Anterior cingulate cortex (tissue), 58 donors: ENCODE results near the gene PPP1CA.

Experiments
- DNase-seq, 58 donors: peaks; one replicate each; lab custom pipeline; 2025; lab: John Stamatoyannopoulos, UW

Gene PPP1CA

GRCh38 chr11:67401495-67402191, at the start of gene PPP1CA:
PPP1CA (minus strand) TSS chr11:67401858; CDS start chr11:67401782, 76 bp downstream.
- peak in 57 of 58 donors; percentile 20 to 94 (median 88) for DNase-seq

DNA sequence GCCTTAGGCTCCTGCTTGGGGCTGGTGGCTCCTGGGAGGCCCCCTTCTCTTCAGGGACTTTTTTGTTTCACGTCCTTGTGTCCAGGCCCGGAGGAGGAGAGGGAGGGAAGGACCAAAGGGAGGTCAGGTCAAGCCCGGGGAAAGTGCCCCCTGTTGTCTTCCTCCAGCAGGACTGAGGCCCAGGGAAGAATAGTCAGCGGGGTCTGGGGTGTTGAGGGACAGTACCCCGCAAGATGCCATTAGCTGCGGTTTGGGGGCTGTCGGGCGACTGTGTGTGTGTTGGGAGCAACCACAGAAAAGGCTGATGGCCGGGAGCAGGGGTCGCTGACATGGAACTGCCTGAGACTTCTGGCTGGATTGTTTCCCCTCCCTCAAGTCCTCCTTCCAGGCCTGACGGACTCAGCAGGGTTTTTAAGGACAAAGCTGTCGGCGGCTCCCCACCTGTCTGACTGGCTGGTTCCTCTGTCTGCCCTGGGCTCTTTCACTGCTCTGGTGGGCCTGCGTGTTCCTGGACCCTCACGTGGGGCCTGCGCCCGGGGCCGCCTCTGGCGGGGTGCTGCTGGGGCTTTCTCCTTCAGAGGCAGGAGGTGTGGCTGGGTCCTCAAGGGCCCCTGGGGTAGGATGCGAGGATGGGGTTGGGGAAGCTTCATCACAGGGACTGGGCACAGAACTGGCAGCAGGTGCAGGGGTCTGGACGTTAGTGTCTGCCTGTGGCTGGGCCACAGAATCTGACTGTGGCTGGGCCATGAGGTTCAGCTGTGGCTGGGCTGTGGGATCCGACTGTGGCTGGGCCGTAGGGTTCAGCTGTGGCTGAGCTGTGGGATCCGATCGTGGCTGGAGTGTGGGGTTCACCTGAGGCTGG, 49.4 kb upstream of the PPP1CA start:
- no peak for DNase-seq

GRCh38 chr11:67449116-67449844, 47.6 kb upstream of the PPP1CA start:
- DNase-seq: no peak

GRCh38 chr11:67448220-67448609, 46.6 kb upstream of the PPP1CA start:
- DNase-seq: no peak

- DNase-seq: no peak
Observed at GRCh38 chr11:67445515-67445914, 43.9 kb upstream of the PPP1CA start.

GRCh38 chr11:67442504-67443404, 41.1 kb upstream of the PPP1CA start:
- DNase-seq: no peak

DNA sequence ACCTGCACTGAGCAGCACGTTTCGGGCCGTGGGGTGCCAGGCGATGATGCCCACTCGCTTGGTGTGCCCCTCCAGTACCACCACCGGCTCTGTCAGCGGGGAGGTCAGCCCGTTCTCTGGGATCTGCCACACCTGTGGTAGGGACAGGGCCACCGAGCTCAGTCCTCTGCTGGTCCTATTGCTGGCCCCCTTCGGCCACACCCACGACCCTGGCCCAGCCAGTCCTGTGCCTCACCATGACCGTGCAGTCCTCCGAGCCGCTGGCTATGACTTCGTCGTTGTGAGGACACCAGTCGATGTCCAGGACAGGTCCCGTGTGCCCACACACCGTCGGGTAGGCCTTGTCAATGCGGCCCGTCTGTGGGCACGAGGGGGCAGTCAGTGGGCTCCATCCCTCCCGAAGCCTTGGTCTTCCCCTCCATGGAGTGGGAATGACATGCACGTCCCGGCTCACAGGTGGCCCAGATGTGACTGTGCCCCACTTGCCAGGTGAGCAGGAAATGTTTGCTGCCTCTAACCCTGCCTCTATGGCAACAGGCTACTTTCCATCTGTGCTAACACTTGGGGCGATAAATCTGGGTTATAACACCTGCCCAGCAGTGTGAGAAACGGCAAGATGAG, 40.2 kb upstream of the PPP1CA start:
- DNase-seq: no peak

DNA sequence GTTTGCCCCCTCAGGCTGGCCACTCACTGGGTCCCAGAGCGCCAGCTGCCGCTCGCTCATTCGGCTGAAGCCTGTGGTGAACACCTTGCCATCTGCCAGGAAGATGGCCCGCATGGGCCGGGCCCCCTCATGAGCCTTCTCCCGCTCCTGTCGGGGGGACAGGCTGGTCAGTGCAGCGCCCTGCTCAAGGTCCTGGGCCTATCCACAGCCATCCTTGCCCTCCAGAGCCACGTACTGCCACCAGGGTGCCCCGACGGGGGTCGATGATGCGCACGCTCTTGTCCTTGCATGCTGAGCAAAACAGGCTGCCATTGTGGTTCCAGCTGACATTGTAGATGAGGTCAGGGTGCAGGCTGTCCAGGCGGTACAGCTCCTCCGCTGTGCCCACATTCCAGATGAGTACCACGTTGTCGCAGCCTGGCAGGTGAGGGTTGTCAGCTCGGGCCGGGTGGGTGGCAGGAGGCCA, 39.5 kb upstream of the PPP1CA start:
- no peak for DNase-seq

DNA sequence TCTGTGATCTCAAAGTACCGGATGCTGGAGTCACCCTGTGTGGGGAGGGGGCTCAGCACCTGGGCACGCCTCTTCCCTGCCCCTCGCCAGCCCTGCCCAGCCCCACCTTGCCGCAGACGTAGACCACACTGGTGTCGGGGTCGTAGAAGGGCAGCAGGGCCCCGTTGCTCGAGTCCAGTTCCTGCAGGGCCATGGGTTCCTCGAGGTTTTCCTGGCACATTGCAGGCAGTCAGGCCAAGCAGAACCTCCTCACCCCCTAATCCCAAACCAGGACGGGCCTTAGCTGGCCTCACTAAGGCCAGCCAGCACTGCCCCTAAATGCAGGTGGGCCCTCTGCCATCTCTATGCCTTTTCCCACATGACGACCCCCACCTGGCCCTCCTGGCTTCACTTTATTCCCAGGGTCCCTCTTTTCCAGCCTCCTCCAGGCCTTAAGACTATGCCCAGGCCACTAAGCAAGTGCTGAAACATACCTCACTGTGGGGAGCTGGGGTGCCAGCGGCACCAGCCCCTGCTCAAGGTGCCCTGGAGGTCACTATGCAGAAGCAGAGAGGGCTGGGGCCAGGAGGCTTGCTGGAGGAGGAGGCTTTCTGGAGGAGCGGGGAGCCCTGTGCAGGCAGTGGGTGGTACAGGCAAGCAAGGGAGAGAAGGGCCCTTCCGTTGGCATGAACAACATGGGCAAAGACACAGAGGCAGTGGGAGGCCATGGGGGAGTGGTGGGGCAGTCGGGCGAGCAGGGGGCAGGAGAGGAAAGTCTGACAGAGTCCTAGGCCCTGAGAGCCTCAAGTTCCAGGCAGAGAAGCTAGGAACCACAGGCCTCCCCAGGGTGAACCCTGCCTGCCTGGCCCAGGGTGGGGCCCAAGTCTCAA, 38.8 kb upstream of the PPP1CA start:
- no peak for DNase-seq

GRCh38 chr11:67439321-67440228, 37.9 kb upstream of the PPP1CA start:
- peak in 4 of 58 donors; percentile 16 to 62 (median 46) for DNase-seq

GRCh38 chr11:67438158-67438902, 36.7 kb upstream of the PPP1CA start:
- no peak for DNase-seq

DNA sequence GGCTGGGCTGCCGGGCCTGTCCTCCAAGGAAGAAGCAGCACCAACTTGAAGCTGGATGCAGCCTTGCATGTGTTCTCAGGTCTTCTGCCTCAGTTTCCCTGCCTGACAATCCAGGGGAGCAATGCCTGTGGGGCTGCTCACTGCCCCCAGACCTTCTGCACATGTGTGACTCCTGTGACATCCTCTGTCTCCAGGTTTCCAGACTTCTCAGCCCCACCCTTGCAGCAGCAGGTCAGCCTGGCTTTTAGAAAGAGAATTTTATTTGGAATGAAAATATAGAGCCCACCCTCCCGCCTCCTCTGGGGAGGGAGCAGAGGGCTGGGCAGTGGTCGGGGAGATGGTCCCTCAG, 36.1 kb upstream of the PPP1CA start:
- DNase-seq: no peak

DNA sequence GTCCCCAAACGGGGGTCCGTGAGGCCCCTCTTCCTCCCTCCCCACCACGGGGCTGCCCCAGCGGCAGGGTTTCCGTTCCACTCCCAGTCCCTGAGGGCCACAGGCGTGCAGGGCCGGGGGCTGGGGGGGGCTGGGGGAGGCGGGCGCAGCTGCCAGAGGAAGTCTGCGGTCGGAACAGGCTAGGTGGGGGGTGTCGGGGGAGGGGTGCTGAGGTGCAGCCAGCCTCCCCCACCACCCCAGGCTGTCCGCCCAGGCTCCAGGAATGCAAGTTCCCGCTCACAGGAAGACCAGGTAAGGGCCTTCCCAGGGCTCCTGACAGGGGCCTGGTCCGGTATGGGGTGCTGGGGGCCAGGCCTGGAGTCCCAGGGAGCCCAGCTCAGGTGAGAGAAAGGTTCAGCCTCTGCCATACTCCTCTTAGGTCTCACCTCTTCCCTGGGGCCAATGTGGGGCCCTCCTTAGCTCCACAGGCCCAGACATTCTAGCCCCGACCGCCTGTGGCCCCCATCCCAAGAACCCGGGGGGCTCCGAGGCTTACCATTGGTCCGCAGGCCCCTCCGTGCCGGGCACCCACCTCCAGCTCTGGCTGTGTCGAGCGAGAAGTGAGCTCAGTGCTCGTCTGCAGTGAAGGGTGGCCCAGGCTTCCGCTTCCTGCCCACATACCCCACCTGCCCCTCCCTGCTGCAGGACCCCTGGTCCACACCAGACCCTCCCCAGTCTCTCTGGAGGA, 35.6 kb upstream of the PPP1CA start, which contains the start of gene PTPRCAP:
TSS of gene PTPRCAP (minus strand) at position 601 of the 727 bp plus-strand sequence. CDS start at position 538, 63 bp downstream.
- no peak for DNase-seq

DNA sequence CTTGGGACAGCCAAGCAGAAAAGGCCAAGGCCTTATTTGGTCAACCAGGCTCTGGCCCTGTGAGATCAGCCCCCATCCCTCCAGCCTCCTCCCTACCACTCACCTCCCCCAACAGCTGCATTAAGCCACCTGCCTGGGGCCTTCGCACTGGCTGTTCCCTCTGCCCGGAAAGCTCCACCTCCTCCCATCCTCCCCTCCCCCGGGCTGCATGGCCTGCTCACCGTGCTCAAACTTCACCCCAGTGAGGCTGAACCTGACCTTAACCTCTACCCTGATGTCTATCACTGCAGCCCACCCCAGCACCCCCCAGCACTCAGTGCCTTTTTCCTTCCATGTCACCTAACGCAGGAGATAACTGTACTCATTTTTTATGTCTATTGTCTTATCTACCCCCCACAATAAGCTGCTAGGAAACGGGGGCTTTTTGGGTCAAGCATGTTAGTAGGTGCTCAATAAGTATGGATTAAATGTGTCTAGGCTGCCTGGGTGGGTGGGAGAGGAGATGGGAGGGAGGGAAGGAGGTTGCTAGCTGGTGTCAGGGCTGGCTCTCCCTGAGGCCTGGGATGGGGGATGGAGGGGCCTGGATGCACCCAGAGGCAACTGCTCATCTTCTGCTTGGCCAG, 34.9 kb upstream of the PPP1CA start:
- no peak for DNase-seq

- no peak for DNase-seq
Observed at GRCh38 chr11:67435727-67436458, 34.2 kb upstream of the PPP1CA start.
